ENCODE measurements around the gene PRRC1.
A peak's percentile ranks its signal among the peaks of the same experiment; 100 is the strongest.
"Not testable (repeated sequence)": the region's sequence is repeated elsewhere in the genome, so short reads cannot be mapped to it uniquely, and the experiment has no call there.

PRRC1 gene

DNA sequence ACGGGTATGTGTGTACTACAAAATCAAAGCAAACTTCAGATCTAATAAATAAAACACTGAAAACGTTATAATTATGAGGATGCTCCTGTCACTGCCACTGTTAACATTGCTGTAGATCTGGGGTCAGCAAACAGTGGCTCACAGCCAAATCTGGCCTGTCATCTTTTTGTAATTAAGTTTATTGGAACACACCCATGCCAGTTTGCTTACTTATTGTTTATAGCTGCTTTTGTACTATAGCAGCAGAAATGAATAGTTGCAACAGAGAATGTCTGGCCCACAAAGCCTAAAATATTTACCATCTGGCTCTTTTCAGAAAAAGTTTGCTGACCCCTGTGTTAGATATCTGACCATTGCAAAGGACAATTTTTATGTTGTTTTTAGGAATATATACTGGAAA is 32.1 kb downstream of the PRRC1 start:
- no peak for DNase-seq

DNA sequence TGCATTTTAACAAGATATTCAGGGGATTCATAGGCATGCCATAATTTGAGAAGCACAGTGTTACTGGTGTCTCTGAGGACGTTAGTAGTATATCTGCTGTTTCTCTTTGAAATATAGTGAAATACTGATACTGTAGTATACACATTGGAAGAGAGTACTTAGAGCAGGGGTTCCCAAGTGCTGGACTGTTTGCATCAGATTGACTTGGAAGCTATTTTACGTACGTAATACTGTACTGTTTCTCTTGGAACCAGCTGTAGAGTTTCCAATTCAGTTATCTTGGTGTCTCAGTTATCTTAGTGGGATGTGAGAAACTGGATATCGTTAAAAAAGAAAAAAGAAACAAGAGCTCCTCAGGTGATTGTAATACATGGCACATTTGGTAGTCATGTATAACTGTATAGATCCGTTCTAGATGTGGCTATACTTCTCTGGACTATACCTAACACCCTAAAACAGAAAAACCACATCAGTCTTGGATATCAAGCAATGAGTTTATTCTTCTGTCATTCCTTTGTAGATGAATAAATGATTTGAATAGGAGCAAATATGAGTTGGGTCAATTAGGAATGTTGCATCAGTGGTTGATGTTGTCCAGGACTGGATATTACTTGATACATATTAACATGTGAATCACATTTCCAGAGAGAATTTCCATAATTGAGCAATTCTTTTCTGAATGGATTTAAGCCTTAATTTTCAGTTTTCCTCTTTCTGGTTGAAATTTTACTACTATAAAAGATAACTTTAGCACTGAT is 33.4 kb downstream of the PRRC1 start:
- DNase-seq: no peak

DNA sequence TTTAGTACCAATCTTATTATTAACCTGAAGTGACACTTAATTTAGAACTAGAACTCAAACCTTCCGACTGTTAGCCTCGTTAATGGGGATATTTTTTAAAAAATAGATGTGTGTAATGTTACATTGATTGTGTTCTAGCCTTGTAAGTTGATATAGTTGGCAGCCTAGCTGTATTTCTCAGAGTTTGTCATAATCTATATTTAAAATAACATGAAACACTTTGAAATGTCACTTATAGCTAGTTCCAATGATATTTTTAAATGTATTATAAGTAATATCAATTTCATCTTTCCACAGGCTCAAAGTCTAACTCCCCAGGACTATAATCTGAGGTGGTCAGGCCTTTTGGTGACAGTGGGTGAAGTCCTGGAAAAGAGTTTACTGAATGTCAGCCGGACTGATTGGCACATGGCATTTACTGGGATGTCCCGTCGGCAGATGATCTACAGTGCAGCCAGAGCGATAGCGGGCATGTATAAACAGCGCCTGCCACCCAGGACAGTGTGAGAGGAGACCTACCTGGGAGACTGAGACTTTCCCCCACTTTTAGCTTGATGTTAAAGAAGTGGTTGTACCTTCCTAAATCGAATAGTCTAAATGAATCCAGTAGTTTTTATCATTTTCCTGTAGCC is 34.1 kb downstream of the PRRC1 start:
- no peak for DNase-seq

DNA sequence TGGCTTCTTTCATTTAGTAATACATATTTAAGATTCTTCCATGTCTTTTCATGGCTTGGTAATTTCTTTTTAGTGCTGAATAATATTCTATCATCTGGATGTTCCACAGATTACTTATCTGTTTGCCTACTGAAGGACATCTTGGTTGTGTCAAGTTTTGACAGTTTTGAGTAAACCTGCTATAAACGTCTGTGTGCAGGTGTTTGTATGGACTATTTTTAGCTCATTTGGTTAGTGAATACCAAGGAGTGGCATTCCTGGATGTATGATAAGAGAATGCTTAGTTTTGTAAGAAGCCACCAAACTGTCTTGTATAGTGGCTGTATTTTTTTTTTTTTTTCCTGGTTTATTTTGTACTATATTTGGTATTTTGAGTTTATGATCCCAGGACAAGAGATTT is 38.4 kb downstream of the PRRC1 start:
- DNase-seq: no peak

DNA sequence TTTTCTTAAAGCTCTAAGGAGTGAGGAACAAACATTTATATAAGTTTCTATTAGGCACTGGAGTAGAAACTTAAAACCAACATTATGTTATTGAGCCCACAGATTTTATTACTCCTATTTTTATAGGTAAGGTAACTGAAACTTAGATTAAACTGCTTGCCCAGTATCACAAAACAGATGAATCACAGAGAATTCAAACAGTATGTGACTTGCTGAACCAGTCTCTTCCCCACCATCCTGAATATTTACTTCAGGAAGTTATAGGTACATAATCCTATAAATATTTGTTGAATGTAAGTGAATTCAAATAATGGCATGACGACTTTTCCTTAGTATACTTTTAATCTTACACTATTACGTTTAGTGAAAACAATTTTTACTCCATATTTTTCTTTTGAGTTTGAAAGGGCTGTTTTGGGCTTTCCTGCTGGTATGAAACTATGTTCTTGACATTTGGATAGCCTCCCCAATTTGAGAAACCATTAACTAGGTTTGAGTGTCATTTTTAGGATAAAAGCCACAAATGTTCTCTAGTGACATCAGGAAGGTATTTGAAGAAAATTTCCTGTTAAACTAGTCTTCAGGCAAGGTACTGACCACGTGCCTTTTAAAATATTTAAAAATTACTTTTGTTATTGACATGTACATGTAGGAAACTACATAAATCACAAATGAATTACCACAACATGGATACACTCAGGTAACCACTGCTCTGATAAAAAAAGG is 39.3 kb downstream of the PRRC1 start:
- DNase-seq: no peak

DNA sequence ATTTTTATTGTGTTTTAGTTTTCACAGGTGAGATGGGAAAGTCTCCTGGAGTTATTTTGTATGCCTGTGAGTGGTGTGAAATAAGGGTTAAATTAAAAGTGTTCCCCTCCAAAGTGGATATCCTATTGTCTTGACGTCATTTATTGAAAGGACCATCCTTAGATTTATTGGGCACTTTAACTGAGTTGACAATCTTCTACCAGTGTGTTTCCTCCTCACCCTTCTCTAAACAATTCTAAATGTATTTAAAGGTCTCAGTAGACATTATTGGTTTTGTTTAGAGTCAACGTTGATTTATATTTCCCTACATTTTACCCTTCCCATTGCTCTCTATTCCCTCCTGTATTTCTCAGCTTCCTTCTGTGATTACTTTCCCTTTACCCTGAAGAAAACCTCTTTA is 40.8 kb downstream of the PRRC1 start:
- no peak for DNase-seq

DNA sequence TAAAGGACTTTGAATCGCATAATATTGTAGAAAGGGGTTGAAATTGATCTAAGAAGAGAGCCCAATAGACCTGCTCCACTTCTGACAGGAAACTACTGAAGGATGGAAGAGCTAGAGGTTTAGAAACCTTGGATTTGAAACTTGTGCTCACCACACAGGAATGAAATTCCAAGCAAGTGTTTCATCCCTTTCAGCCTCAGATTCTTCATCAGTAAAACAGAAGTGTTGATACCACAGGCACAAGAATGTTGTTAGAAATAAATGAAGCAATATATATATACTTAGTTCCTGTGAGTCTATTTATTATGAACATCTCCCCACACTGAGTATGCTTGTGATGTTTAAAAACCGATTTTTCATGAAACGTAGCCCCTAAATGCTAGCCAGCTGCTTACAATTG is 43.8 kb downstream of the PRRC1 start:
- no peak for DNase-seq

DNA sequence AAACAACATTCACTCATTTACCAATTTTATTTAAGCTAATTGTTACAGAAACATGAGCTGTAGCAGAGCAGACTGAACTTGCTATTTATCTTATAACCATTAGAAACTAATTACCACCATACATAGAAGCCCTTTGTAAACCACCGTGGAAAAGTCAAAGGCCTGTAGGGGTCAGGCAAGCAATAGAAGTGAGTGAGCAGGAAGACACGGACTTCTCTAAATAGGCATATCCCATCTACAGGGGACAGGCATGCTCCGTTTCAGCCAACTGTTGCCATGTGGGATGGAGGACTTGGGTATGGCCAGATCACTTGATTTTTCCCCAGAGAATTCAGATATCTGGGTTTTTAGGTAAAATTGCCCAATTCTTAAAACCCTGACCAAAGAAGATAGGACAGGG is 44.8 kb downstream of the PRRC1 start:
- DNase-seq: no peak

DNA sequence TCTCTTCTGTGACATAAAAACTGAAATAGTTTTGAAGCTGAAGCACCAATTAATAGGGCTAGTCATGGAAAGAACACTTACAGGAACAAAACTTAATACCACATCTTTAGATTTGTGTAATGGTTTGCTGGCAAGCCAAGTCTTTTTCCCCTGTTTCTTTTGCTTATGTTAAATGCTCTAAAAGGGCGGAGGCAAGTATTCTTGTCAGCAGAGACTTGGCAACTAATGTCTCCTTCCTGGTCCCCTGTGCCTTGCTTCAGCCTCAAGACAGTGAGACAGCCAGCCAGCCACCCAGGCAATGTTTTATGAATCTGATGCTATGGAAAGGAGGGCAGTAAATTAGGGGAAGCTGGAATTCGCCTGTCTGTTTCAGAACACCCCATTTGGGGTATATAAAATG is 45.7 kb downstream of the PRRC1 start:
- no peak for DNase-seq

DNA sequence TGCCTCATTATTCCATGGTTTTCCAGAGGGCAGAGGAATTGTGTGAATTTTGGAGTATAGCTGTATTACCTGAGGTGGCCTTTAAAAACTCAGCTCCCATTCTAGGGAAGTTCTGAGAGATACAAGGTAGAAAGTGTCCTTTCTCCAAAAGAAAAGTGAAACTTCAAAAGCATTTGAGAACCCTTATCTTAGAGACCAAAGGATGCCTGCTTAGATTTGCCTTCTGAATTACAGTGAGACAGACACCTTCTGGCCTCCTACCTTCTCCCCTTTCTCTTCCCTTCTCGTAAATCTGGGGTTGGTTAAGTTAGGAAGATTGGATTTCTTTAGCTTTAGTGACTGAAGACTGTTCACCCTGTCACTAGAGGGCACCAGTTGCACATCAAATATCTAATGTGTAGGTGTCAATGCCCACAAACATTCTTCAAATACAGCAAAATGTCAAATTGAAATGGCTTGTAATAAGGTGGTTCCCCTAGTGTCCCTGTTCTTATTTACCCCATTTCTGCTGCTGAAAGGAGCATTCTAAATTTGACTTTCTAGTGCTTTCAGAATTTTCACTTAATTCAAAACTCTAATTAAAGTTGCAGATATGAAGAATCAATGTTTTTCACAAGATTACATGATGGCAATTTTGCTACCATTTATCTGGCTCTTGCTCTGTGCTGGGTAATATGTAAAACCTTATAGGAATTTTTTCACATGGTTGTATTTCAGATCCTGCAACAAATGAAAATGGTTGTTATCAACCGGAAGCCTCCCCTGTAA is 46.7 kb downstream of the PRRC1 start:
- peak; percentile 59 for DNase-seq

DNA sequence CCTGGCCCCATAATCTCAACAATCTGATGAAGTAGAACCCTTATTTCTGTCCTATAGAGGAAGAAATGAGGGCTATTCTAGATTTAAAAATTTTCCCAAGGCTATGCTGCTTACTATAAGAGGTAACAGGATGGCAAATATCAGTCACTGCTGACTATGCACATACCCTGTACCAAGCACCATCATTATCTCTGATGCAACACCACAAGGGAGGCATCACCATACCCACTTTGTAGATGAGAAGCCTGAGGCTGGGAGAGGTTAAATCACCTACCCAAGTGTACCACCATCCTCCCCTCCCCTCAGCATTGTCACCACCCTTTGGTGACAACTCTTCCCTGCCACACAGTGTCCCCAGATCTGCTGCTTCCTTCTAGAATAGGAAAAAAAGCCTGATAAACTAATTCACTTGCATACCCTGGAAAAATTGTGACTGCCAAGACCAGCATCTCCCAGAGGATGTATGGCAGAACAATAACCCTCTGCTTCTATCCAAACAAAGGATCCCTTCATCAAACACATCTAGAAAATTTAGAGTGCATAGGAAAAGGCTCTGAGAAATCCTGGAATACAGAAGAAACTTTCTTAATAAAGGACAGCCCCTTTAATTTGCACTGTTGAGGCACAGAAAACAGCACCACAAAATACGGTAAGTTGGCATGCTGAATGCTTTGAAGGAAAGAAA is 48.3 kb downstream of the PRRC1 start:
- DNase-seq: no peak

DNA sequence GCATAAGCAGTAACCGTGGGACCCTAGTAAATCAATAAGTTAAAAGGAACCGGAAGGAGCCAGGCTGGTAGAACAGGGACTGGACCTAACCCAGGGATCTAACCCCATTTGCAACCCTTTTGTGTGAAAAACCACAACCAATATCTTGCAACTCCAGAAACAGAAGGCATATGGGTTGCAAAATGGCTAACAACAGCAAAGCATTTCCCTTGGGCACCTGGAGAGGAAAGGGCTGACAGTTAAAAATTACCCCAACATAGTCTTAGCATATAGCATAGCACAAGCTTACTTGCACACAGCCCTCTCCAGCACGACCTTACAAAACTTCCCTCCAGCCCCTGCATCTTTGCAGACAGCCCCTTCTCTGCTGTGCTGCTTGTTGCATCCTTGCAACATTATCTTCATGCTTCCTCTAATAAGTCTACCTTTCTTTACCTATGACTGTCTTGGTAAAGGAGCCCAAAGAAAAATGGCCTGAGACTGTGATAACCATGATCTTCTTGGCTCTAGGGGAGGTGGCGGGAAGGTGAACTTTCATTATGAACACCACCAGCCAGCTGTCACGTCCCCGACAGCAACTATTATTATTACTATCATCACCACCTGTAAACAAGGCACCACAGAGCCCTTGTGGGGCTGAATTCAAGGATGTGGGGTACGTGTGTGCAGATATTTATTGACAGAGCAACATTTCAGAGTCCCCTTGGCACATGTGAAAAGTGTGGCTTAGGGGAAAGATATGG is 49.8 kb downstream of the PRRC1 start:
- no peak for DNase-seq

DNA sequence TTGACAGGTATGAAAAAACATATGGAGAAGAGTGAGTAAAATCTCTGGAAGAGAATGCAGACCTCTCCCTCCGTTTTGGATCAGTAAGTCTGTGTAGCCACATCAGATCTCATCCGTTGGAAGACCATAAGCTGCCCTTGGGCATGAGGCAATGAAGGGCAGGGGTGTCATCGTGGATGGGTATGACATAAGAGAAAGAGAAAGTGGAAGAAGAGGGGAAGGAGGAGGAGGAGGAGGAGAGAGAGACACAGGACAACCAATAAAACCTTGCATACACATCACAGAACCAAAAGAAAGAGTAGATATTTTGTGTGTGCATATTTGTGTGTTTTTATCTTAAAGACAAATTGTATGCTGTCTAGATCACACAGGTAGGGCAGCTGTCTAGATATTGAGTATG is 50.7 kb downstream of the PRRC1 start:
- DNase-seq: no peak

DNA sequence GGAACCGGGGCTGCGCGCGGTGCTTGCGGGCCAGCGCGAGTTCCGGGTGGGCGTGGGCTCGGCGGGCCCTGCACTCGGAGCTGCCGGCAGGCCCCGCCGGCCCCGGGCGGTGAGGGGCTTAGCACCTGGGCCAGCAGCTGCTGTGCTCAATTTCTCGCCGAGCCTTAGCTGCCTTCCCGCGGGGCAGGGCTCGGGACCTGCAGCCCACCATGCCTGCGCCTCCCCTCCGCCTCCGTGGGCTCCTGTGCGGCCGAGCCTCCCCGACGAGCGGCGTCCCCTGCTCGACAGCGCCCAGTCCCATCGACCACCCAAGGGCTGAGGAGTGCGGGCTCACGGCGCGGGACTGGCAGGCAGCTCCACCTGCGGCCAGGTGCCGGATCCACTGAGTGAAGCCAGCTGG is 52.0 kb downstream of the PRRC1 start:
- DNase-seq: not testable (repeated sequence)

DNA sequence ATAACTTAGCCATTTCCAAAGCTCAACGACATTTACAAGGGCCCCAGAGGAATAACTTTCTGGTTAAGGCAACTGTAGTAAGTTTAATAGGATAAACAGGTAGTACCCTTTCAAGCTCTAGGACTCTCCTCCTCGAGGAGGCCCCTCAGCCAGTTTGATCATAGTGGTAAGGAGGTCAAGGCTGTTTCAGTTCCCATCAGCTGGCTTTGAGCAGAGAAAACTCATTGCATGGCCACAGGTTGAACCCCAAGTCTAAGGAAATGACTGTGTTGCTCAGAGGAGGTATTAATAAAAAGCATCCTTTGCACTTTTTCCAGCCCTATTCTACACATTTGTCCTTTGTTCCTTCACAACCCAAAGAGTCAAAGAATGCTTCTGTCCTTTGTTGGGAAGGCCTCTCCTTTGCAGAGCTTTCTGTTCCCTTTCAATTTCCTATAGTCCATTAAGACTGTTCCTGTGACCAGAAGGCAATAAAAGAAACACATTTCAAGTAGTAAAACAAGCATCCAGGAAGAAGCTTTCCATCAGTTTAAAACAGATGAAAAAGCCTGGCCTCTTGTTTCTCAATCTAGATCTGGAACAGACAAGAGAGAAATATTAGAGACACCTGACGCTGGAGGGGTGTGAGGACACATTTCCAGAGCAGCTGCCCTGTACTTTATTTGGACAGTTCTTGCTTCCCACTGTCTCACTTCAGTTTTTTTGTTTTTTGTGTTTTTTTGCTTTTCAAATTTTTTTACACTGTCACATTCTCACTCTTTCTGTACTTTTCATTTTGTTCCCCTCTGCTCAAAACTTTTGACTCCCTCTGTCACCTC is 54.1 kb downstream of the PRRC1 start:
- no peak for DNase-seq

DNA sequence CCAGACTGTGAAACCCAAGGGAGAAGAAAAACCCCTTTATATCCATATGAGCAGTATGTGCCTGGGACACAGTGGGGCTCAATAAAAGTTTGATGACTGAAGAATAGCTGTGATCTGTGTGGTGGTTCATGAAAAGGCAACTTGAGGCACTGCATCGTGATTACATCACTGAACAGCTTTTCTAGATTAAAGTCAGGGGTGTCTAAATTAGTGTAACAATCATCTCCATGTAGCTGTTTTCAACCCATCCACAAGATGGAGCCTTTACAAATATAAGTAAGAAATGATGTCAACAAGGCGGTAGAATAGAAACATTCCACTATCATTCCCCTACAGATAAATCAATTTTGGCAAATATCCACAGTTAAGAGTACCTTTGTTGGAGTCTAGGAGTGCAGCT is 55.5 kb downstream of the PRRC1 start:
- no peak for DNase-seq

DNA sequence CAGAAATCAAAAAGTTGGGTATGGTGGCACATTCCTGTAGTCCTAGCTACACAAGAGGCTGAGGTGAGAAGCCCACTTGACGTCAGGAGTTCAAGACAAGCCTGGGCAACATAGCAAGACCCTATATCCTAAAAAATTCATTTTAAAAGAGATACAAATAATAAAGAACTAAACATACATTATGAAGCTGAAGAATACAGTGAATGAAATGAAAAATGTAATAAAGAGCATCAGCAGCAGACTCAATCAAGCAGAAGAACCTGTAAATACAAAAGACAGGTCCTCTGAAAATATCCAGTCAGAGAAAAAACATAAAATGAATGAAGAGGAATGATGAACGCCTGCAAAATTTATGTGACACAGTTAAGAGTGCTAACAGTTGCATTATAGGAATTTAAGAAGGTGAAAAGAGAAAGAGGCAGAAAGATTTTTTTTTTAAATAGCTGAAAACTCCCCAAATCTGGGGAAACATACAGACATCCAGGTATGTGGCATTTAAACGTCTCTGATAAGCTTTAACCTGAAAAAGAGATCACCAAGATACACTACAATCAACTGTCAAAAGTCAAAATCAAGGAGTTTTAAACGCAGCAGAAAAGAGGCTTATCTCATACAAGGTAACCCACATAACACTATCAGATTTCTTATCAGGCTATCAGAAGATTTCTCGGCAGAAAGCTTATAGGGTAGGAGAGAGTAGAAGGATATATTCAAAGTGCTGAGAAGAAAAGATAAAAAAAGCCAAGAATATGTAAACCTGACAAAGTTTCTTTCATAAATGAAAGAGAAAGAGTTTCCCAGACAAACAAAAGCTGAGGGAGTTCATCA is 57.6 kb downstream of the PRRC1 start:
- no peak for DNase-seq

DNA sequence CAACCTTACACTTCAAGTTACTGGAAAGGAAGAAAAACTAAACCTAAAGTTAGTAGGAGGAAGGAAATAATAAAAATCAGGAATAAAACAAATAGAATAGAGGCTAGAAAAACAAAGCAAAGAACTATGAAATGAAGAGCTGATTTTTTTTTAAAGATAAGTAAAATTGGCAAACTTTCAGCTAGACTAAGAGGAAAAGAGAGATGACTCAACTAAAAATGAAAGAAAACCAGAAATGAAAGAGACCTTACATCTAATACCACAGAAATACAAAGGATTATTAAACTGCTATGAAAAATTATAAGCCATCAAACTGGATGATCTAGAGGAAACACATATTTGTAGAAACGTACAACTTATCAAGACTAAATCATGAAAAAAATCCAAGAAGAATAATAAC is 60.0 kb downstream of the PRRC1 start:
- no peak for DNase-seq

DNA sequence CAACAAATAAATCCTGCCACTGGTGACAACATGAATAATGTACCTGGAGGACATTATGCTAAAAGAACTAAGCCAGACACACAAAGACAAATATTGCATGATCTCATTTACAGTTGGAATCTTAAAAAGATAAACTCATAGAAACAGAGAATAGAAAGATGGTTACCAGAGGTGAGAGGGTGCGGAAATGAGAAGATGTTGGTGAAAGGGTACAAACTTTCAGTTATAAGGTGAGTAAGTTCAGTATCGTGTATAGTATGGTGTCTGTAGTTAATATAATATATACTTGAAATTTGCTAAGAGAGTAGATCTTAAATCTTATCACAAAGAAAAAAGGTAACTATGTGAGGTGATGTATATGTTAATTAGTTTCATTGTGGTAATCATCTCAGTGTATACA is 63.3 kb downstream of the PRRC1 start:
- DNase-seq: no peak

DNA sequence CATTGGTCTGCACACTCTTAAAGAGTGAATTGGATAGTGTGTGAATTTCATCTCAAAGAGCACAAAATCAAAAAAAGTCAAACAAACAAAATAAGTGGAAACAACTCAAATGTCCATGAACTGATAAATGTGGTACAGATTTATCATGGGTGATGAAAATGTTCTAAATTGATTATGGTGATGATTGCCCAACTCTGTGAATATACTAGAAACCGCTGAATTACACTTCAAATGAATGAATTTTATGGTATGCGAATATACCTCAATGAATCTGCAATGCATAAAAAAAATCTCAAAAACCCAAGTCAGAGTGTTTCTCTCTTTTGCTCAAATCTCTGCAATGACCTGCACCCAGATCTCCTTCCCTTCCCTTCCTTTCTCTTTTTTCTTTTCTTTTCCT is 64.0 kb downstream of the PRRC1 start:
- DNase-seq: no peak
